RWPE1 (cell line): ENCODE measurements around the gene BCAR3.
"Not testable (repeated sequence)": the region's sequence is repeated elsewhere in the genome, so short reads cannot be mapped to it uniquely, and the experiment has no call there.

ENCODE experiments used
- CTCF ChIA-PET: fragments of 350-600 bp; sonication (Branson Sonifier 250); formaldehyde crosslinking; extraction: SDS; loops from one replicate; lab custom pipeline; 2021; lab: Yijun Ruan, JAX
- POLR2A ChIA-PET: fragments of 400-600 bp; formaldehyde crosslinking; extraction: SDS; loops from one replicate; lab custom pipeline; 2020; ENCODE audit warnings: antibody characterized with exemption; ENCODE audit not compliant: low non-redundant PET; lab: Yijun Ruan, JAX
- DNase-seq: peaks from one replicate; pipeline ENCODE4 v3.0.0; 2012; ENCODE audit warnings: low spot score
- H3K27ac ChIP-seq: fragments of 450-650 bp; 2 replicates; pipeline ENCODE4 v1.5.1; 2017
- TF ChIP-seq, protein P1 (sequence below): fragments of 450-650 bp; conservative IDR thresholded peaks from 2 replicates; pipeline ENCODE4 v1.5.1; 2017; ENCODE audit warnings: low read depth, mild to moderate bottlenecking

Gene BCAR3

DNA sequence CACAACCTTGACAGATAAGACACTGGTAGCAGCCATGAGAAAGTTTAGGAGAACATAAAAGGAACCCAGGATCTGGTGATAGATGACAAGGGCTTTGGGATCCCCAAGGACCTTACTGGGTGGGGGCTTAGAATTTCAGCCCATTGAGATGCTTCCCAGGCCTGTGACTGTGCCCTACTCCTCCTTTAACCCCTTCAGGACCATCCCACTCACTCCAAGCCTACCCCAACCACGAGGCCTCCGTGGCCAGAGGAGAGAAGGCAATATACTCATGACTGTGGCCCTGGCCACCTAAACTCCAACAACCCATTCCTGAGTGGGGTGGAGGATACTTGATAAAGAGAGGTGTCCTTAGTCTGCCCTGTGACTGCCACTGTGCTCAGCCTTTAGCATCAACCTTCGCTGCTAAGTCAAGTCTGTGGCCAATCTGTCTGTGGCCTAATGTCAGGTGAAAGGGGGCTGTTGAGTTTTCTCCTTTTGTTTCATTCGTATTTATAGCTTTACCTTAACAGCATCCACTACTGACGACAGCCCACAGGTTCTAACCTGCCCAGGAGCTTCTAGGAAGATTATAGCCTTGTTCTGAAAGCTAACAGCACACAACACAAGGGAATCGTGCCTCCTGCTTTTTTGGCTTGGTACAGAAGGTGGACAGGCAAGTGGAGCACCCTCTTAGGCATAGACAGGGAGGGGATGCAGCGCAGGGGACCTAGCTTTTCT, 16.9 kb upstream of the BCAR3 start:
- POLR2A ChIA-PET: no interaction called here
- CTCF ChIA-PET: no interaction called here
- TF ChIP-seq, protein P1, sequence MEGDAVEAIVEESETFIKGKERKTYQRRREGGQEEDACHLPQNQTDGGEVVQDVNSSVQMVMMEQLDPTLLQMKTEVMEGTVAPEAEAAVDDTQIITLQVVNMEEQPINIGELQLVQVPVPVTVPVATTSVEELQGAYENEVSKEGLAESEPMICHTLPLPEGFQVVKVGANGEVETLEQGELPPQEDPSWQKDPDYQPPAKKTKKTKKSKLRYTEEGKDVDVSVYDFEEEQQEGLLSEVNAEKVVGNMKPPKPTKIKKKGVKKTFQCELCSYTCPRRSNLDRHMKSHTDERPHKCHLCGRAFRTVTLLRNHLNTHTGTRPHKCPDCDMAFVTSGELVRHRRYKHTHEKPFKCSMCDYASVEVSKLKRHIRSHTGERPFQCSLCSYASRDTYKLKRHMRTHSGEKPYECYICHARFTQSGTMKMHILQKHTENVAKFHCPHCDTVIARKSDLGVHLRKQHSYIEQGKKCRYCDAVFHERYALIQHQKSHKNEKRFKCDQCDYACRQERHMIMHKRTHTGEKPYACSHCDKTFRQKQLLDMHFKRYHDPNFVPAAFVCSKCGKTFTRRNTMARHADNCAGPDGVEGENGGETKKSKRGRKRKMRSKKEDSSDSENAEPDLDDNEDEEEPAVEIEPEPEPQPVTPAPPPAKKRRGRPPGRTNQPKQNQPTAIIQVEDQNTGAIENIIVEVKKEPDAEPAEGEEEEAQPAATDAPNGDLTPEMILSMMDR: no peak
- H3K27ac ChIP-seq: peak overlapping the region; percentile 56
- no peak for DNase-seq

GRCh38 chr1:93697566-93697965, 15.9 kb upstream of the BCAR3 start:
- DNase-seq, POLR2A ChIA-PET, CTCF ChIA-PET: not testable (repeated sequence)
- peak overlapping the region; percentile 56 for H3K27ac ChIP-seq

DNA sequence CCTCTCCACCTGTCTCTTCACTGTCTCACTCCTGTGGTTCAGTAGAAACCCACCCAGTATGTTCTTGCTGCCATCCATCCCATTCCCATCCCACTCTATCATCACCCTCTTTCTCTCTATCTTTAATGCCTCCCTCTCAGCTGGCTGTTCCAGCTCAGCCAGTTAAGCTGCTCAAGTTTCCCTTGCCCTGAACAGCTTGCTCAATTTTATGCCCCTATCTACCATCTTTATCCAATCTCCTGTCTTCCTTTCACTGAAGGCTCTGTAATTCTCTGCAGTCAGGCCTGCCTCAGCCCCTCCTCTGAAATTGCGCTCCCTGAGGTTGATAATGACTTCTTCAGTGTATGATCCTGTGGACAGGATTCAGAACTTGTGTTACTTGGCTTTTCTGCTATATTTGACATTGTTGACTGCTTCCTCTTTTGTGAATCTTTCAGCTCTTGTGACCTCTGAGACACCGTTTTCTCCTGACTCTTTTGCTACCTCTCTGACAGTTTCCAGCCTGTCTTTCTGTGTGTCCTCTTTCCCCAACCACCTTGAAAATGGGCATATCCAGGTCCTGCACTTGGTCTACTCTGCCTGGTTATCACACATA, 13.9 kb upstream of the BCAR3 start:
- CTCF ChIA-PET: interaction anchor here (0.5 to 0.7 kb wide), 2 partner anchors 66 to 116 kb away, joined by 4 to 5 read pairs; no protein-coding TSS in a partner anchor

GRCh38 chr1:93694819-93695218, 13.2 kb upstream of the BCAR3 start:
- ChIA-PET POLR2A (no interaction called here), CTCF (no interaction called here)
- H3K27ac ChIP-seq: peak overlapping the region; percentile 97
- peak; percentile 44 for DNase-seq
- TF ChIP-seq, protein P1: no peak

More for the DNA sequence above, 13.9 kb upstream of the BCAR3 start:
- no peak for DNase-seq
- POLR2A ChIA-PET: no interaction called here
- TF ChIP-seq, protein P1: no peak
- peak overlapping the region; percentile 97; the same call in 1 of the 2 replicates for H3K27ac ChIP-seq

- peak; percentile 31 for DNase-seq
- TF ChIP-seq, protein P1: no peak
- H3K27ac ChIP-seq: peak overlapping the region; percentile 97
Observed at GRCh38 chr1:93694039-93694438, 12.4 kb upstream of the BCAR3 start.

GRCh38 chr1:93692983-93693591, 11.4 kb upstream of the BCAR3 start:
- POLR2A ChIA-PET: interaction anchor here (1.5 kb wide), 1 partner anchor 11 kb away, joined by 8 read pairs; the partner anchor contains the start of gene BCAR3
- CTCF ChIA-PET: interaction anchor here (0.6 to 1.4 kb wide), 4 partner anchors 9 to 120 kb away, joined by 3 to 6 read pairs (median 5); partner anchors contain the start of gene BCAR3
- TF ChIP-seq, protein P1: no peak
- peak; percentile 88 for DNase-seq
- H3K27ac ChIP-seq: peak overlapping the region; percentile 97

More at GRCh38 chr1:93694039-93694438, 12.4 kb upstream of the BCAR3 start:
- POLR2A ChIA-PET: no interaction called here
- CTCF ChIA-PET: interaction anchor here (0.6 to 1.2 kb wide), 3 partner anchors 41 to 119 kb away, joined by 3 to 5 read pairs (median 3); no protein-coding TSS in a partner anchor
